T-helper 1 cell treated with Interleukin-12 subunit alpha and Interleukin-12 subunit beta and Interleukin-4 antibody, amounts not matched to agents 30 μg/mL and 1 μg/mL, for 36 hours (primary cell): ENCODE measurements around the gene ABCB4.
"Not testable (repeated sequence)": the region's sequence is repeated elsewhere in the genome, so short reads cannot be mapped to it uniquely, and the experiment has no call there.

ENCODE experiments used
- H3K27ac Mint-ChIP-seq: one replicate; pipeline ENCODE4 v1.8.0; 2021; ENCODE audit warnings: mild to moderate bottlenecking, mixed read lengths
- H3K27me3 Mint-ChIP-seq: one replicate; pipeline ENCODE4 v1.8.0; 2021; ENCODE audit warnings: low read depth, mixed read lengths
- H3K36me3 Mint-ChIP-seq: one replicate; pipeline ENCODE4 v1.8.0; 2021; ENCODE audit warnings: low read depth, mixed read lengths
- H3K4me1 Mint-ChIP-seq: one replicate; pipeline ENCODE4 v1.8.0; 2021; ENCODE audit warnings: low read depth, mixed read lengths
- H3K4me3 Mint-ChIP-seq: one replicate; pipeline ENCODE4 v1.8.0; 2021; ENCODE audit warnings: mild to moderate bottlenecking, moderate library complexity, mixed read lengths
- H3K9me3 Mint-ChIP-seq: one replicate; pipeline ENCODE4 v1.8.0; 2021; ENCODE audit warnings: mixed read lengths

Gene ABCB4

DNA sequence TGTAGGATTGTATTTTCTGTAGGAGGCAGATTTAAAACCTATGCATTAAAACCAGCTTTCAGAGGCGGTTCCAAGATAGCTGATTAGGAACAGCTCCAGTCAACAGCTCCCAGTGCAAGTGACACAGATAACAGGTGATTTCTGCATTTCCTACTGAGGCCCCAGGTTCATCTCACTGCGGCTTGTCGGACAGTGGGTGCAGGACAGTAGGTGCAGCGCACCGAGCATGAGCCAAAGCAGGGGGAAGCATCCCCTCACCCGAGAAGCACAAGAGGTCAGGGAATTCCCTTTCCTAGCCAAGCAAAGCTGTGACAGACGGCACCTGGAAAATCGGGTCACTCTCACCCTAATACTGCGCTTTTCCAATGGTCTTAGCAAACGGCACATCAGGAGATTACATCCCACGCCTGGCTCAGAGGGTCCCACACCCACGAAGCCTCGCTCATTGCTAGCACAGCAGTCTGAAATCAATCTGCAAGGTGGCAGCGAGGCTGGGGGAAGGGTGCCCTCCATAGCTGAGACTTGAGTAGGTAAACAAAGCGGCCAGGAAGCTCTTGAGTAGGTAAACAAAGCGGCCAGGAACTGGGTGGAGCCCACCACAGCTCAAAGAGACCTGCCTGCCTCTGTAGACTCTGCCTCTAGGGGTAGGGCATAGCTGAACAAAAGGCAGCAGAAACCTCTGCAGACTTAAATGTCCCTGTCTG, 10.5 kb downstream of the ABCB4 start:
- H3K27me3 Mint-ChIP-seq, H3K4me1 Mint-ChIP-seq, H3K9me3 Mint-ChIP-seq, H3K4me3 Mint-ChIP-seq, H3K36me3 Mint-ChIP-seq, H3K27ac Mint-ChIP-seq: not testable (repeated sequence)

DNA sequence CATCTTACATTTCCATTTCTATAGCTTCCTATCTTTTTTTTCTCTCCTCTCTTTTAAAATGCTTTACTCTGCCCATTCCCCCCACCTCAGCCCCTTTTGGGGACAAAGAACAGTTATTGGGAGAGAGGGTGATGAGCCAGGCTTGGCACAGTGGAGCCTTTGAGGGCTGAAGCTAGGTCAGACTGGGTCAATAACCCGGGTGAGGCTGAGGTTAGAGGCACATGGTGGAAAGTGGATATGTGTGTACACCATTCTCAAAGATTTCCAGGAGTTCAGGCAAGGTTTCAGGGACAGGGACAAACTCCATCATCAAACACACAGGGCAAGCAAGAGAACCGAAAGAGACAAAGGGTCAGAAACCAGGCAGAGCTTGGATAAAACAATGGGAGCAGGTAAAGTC, 11.5 kb downstream of the ABCB4 start:
- Mint-ChIP-seq H3K27me3 (peaks cover 6% of the 10 kb centered on the region), H3K4me1 (no peaks in the 10 kb centered on the region), H3K9me3 (no peaks in the 10 kb centered on the region), H3K36me3 (no peaks in the 10 kb centered on the region), H3K27ac (no peak overlapping the region), H3K4me3 (no peak overlapping the region)

DNA sequence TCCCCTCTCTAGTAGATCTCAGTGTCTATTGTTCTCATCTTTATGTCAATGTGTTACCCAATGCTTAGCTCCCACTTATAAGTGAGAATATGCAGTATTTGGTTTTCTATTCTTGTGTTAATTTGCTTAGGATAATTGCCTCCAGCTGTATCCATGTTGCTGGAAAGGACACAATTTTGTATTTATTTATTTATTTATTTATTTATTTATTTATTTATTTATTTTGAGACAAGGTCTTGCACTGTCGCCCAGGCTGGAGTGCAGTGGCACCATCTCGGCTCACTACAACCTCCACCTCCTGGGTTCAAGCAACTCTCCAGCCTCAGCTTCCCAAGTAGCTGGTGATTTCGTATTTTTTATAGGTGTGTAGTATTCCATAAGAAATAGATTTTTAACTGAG, 15.0 kb downstream of the ABCB4 start:
- H3K9me3 Mint-ChIP-seq: not testable (repeated sequence)

DNA sequence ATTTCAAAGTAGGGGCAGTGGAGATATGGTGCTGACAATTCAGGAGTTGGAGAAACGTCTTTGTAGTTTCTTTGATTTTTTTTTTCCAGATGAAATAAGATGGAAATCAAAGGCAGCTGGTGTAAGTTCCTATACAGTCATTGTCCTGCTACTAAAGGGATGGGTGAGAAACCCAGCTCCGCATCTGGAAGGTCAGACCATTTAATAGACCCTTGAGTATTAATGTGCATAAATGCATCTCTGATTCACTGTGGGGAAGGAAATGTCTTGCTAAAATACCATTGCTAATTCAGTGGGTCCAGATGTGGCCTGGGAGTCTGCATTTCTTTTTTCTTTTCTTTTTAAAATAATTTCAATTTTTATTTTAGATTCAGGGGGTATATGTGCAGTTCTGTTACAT, 15.5 kb downstream of the ABCB4 start:
- H3K27ac Mint-ChIP-seq: no peak overlapping the region
- H3K4me1 Mint-ChIP-seq: no peaks in the 10 kb centered on the region
- H3K4me3 Mint-ChIP-seq: no peak overlapping the region
- H3K27me3 Mint-ChIP-seq: peaks cover 7% of the 10 kb centered on the region
- H3K36me3 Mint-ChIP-seq: no peaks in the 10 kb centered on the region
- no peaks in the 10 kb centered on the region for H3K9me3 Mint-ChIP-seq

More for the DNA sequence above, 15.0 kb downstream of the ABCB4 start:
- H3K4me1 Mint-ChIP-seq, H3K36me3 Mint-ChIP-seq, H3K27ac Mint-ChIP-seq, H3K27me3 Mint-ChIP-seq, H3K4me3 Mint-ChIP-seq: not testable (repeated sequence)

DNA sequence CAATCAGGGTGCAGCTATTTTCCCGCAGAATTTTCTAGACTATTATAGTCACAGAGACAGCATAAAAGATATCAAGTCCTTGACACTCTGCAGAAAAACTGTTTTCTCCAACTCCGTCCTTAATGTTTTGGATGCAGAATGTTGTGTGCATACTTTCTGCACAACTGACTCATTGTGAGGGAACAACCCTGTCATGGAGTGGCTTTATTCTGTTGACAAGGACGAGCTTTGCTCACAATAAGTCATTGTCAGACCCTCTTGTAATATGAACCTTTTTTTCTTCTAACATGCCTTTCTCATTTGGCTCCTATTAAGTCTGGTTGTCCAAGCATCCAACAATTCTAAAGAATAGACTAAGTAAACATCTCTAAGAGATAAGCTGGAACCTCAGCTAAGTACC, 17.3 kb downstream of the ABCB4 start:
- no peaks in the 10 kb centered on the region for H3K36me3 Mint-ChIP-seq
- peaks cover 10% of the 10 kb centered on the region for H3K27me3 Mint-ChIP-seq
- no peaks in the 10 kb centered on the region for H3K4me1 Mint-ChIP-seq
- no peak overlapping the region for H3K27ac Mint-ChIP-seq
- no peaks in the 10 kb centered on the region for H3K9me3 Mint-ChIP-seq
- H3K4me3 Mint-ChIP-seq: no peak overlapping the region

DNA sequence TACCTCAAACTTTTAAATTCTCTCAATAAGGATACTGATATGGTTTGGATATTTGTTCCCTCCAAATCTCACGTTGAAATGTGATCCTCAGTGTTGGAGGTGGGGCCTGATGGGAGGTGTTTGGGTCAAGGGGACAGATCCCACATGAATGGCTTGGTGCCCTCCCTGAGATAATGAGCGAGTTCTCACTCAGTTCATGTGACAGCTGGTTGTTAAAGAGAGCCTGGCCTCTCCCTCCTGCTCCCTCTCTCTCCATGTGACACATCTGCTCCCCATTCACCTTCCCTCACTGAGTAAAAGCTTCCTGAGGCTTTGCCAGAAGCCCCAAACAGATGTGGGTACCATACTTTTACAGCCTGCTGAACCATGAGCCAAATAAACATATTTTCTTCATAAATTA, 19.2 kb downstream of the ABCB4 start:
- no peak overlapping the region for H3K27ac Mint-ChIP-seq
- H3K36me3 Mint-ChIP-seq: no peaks in the 10 kb centered on the region
- no peaks in the 10 kb centered on the region for H3K9me3 Mint-ChIP-seq
- H3K27me3 Mint-ChIP-seq: peaks cover 19% of the 10 kb centered on the region
- H3K4me3 Mint-ChIP-seq: no peak overlapping the region
- no peaks in the 10 kb centered on the region for H3K4me1 Mint-ChIP-seq

DNA sequence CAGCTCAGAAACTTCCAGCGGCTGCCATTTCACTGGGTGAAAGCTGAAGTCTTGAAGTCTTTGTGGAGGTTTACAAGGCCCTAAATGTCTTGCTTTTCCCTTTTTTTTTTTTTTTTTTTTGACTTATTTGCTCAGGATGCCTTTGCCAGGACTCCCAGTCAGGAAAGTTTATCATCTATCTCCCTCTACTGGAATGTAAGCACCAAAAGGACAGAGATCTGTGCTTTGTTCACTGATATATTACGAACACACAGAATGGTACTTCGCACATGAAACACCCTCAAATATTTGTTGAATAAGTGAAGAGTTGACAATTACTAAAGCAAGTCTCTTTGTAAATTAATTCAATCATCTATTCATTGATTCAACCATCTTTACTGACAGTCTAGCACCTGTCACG, 23.2 kb downstream of the ABCB4 start:
- Mint-ChIP-seq H3K27ac (no peak overlapping the region), H3K4me1 (no peaks in the 10 kb centered on the region), H3K36me3 (no peaks in the 10 kb centered on the region), H3K27me3 (peaks cover 32% of the 10 kb centered on the region), H3K9me3 (no peaks in the 10 kb centered on the region), H3K4me3 (no peak overlapping the region)

DNA sequence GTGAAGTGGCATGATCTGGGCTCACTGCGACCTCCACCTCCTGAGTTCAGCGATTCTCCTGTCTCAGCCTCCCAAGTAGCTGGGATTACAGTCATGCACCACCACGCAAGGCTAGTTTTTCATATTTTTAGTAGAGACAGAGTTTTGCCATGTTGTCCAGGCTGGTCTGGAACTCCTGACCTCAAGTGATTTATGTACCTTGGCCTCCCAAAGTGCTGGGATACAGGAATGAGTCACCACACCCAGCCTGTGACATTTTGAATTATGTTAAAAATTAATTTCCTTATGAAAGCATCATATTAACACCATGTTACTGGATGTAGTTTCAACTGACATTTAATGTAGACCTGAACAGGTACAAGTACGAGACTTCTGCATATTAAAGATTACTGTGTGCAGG, 24.3 kb downstream of the ABCB4 start:
- Mint-ChIP-seq H3K9me3 (no peaks in the 10 kb centered on the region), H3K36me3 (no peaks in the 10 kb centered on the region), H3K27ac (no peak overlapping the region), H3K4me3 (no peak overlapping the region), H3K4me1 (no peaks in the 10 kb centered on the region), H3K27me3 (peaks cover 26% of the 10 kb centered on the region)

DNA sequence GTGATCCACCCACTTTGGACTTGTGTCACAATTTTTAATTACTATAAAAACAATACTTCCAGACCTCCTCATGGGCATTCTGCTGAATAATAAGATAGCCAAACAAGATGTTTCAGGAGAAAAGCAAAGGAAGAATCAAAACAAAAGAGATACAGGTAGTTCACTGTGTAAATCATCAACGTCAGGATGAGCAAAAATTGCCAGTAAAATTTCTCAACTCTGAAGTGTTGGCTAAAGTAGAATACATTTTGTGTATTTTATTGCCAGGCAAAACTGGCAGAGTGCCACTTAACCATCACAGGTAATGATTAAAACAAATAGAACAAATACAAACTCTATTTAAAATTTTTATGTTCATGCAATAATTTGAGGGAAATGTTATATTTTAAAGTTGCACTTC, 24.8 kb downstream of the ABCB4 start:
- no peaks in the 10 kb centered on the region for H3K9me3 Mint-ChIP-seq

DNA sequence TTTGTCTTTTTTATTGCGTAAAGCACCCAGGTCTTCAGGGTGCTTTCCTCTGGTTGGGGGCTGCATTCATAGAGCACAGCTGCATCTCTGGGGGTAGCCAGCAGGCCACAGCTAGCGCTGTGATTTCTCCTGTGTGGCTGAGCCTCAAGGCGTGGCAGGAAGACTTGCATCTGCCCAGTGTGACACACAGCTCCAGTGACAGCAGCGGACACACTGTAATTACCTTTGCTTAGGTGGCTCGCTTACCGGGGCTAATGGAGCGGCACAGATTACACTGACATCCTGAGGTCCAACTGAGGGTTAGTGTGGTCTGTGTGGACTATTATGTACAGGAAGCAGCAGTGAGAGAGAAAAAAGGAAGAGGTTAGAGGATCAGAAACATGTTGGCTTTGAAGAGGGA, 27.1 kb downstream of the ABCB4 start:
- Mint-ChIP-seq H3K27ac (no peak overlapping the region), H3K4me3 (no peak overlapping the region), H3K27me3 (peaks cover 22% of the 10 kb centered on the region), H3K4me1 (no peaks in the 10 kb centered on the region), H3K9me3 (no peaks in the 10 kb centered on the region), H3K36me3 (no peaks in the 10 kb centered on the region)

More for the DNA sequence above, 24.8 kb downstream of the ABCB4 start:
- H3K27me3 Mint-ChIP-seq: peaks cover 25% of the 10 kb centered on the region
- H3K4me3 Mint-ChIP-seq: no peak overlapping the region
- H3K27ac Mint-ChIP-seq: no peak overlapping the region
- no peaks in the 10 kb centered on the region for H3K4me1 Mint-ChIP-seq
- H3K36me3 Mint-ChIP-seq: no peaks in the 10 kb centered on the region

DNA sequence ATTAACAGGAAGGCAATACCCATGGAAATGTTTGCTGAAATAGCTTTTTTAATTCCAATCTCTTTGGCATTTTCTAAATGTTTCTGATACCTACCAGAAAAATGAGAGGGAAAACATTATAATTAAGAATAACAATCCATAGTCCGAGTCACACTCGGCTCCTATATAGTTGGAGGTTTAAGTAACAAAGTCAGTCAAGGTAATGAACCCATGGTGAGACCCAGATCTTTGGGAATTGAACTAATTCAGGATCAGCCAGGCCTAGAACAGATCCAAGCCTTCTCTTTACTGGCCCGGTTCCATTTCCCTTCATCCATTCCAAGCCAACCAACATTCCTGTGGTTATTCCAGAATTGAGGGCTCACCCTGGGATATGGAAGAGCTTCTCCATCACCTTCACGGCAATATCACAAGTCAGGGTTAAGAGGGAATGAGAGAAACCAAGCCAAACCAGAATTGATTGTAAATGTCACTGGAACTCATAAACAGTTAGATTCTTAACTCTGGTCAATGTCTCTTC, 28.3 kb downstream of the ABCB4 start:
- H3K4me1 Mint-ChIP-seq: no peaks in the 10 kb centered on the region
- H3K36me3 Mint-ChIP-seq: no peaks in the 10 kb centered on the region
- peaks cover 20% of the 10 kb centered on the region for H3K27me3 Mint-ChIP-seq
- H3K4me3 Mint-ChIP-seq: no peak overlapping the region
- H3K9me3 Mint-ChIP-seq: no peaks in the 10 kb centered on the region
- no peak overlapping the region for H3K27ac Mint-ChIP-seq

DNA sequence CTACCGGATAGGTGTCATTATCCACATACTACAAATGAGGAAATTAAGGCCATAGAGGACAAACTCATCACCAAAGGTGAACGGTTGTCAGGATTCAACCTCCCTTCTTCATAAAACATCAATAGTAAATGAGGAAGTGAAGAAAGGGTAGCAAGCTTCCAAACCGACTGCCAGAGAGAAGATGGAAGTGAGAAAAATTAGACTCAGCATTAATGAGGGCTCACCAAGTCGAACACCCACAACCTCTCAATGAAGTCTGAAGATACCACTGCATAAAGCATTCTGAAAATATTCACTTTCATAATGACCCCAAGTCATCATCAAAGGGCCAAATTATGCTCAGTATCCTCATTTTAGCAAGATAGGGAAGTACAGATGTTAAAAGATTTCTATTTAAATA, 29.6 kb downstream of the ABCB4 start:
- H3K27ac Mint-ChIP-seq: no peak overlapping the region
- H3K36me3 Mint-ChIP-seq: no peaks in the 10 kb centered on the region
- peaks cover 13% of the 10 kb centered on the region for H3K27me3 Mint-ChIP-seq
- no peaks in the 10 kb centered on the region for H3K9me3 Mint-ChIP-seq
- H3K4me3 Mint-ChIP-seq: no peak overlapping the region
- no peaks in the 10 kb centered on the region for H3K4me1 Mint-ChIP-seq

DNA sequence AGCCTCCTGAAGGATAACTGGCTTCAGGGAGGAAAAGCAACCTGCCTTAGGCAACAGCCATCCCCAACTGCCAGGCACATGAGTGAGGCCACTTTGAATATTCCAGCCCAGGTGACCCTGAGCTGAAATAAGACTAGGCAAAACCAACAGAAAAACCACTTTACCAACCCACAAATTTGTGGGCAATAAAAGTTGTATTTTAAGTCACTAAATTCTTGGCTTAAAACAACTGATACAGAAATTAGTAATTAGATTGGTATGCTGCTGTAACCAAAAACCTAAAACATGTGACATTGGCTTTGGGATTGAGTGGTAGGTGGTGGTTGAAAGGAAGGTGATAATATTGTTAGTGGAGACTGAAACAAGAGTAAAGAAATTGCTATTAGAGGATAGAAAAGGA, 39.9 kb downstream of the ABCB4 start:
- Mint-ChIP-seq H3K4me1 (no peaks in the 10 kb centered on the region), H3K27ac (no peak overlapping the region), H3K27me3 (peaks cover 12% of the 10 kb centered on the region), H3K9me3 (no peaks in the 10 kb centered on the region), H3K4me3 (no peak overlapping the region), H3K36me3 (no peaks in the 10 kb centered on the region)

DNA sequence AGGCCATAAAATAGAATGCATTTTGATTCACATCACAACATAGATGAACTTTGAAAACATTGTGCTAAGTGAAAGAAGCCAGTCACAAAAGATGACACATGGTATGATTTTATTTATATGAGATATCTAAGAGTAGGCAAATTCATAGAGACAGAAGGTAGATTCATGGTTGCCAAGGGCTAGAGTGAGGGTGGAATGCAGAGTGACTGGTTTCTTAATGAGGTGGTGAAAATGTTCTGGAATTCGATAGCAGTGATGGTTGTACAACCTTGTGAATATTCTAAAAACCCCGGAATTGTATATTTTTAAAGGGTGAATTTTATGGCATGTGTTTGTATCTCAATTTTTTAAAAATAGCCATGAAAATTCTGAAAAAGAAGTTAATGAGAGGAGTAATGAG, 42.9 kb downstream of the ABCB4 start:
- Mint-ChIP-seq H3K4me1 (no peaks in the 10 kb centered on the region), H3K27me3 (peaks cover 23% of the 10 kb centered on the region), H3K4me3 (no peak overlapping the region), H3K36me3 (no peaks in the 10 kb centered on the region), H3K9me3 (no peaks in the 10 kb centered on the region), H3K27ac (no peak overlapping the region)

DNA sequence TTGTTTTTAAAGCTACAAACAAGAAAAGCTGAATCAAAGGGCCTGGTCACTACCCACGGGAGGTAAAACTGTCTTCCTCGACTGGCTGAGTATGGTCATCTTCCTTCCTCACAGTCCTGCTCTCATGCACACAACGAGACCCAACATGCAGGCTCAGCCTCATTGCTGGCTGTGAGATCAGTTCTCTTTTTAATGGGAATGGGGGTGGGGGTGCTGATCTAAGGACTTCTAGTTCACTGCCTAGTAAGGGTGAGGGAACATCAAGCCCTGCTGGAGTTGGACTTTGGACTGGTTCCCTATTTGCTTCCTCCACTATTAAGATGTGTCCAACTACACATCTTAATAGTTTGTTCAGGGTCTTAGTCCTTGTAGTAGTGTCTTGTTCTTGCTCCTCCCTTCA, 48.2 kb downstream of the ABCB4 start:
- Mint-ChIP-seq H3K4me3 (no peak overlapping the region), H3K9me3 (no peaks in the 10 kb centered on the region), H3K4me1 (no peaks in the 10 kb centered on the region), H3K27ac (no peak overlapping the region), H3K27me3 (peaks cover 32% of the 10 kb centered on the region), H3K36me3 (no peaks in the 10 kb centered on the region)

DNA sequence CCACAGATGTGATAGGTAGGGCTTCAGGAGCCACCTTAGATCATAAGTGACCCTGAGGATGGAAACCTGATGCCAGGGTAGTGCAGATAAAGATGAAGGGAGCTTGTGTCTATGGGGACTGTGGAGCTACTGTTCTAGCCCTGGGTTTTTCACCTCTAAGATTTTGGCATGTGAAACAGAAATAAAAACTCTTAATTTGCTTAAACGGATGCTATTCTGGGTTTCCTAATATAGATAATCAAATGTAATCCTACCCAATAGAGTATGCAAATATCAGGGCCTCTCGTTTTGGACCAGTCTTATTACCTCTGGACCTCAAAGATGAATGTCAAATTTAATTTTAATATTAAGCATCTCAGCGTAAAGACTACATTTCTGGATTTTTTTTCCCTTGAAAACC, 49.3 kb downstream of the ABCB4 start:
- no peaks in the 10 kb centered on the region for H3K9me3 Mint-ChIP-seq
- no peaks in the 10 kb centered on the region for H3K4me1 Mint-ChIP-seq
- H3K4me3 Mint-ChIP-seq: no peak overlapping the region
- H3K36me3 Mint-ChIP-seq: no peaks in the 10 kb centered on the region
- H3K27ac Mint-ChIP-seq: no peak overlapping the region
- peaks cover 28% of the 10 kb centered on the region for H3K27me3 Mint-ChIP-seq
